Spinal cord (tissue), 10 donors: ENCODE measurements around the gene PKD1. TPM values are rescaled to one million over a fixed set of nuclear protein-coding genes. Genes with fewer than 3 reads are reported as not detected.
"Not testable (repeated sequence)": the region's sequence is repeated elsewhere in the genome, so short reads cannot be mapped to it uniquely, and the experiment has no call there.

Experiments
- DNase-seq, 6 donors: peaks; one replicate each; pipeline versions ENCODE4 v3.0.0 to v3.0.0-alpha.2; 2013 to 2015; ENCODE audit warnings: low spot score in 6 of 6, low read depth in 4 of 6
- H3K27ac ChIP-seq: one replicate; pipeline ENCODE4 v1.5.1; 2013; ENCODE audit warnings: low read depth, low read length, control low read depth
- H3K27me3 ChIP-seq: one replicate; pipeline ENCODE4 v1.6.1; 2013; ENCODE audit warnings: low read length; ENCODE audit not compliant: control insufficient read depth, insufficient read depth
- H3K36me3 ChIP-seq: one replicate; pipeline ENCODE4 v1.6.1; 2013; ENCODE audit warnings: low read length; ENCODE audit not compliant: control insufficient read depth, insufficient read depth
- H3K4me1 ChIP-seq: one replicate; pipeline ENCODE4 v1.6.1; 2013; ENCODE audit warnings: low read length; ENCODE audit not compliant: control insufficient read depth, insufficient read depth
- H3K4me3 ChIP-seq: one replicate; pipeline ENCODE4 v1.5.1; 2013; ENCODE audit warnings: low read depth, low read length, control low read depth
- H3K9me3 ChIP-seq: one replicate; pipeline ENCODE4 v1.6.1; 2013; ENCODE audit warnings: low read length; ENCODE audit not compliant: control insufficient read depth, insufficient read depth
- WGBS: methylation state at CpG from one replicate; pipeline ENCODE4 v1.1.5; 2013; ENCODE audit warnings: missing lambda C conversion rate; ENCODE audit not compliant: insufficient coverage; 5-methylcytosine and 5-hydroxymethylcytosine counted together
- polyA plus RNA-seq, 2 donors: library from polyadenylated mRNA; unstranded; fragments of 120-200 nt; gene quantifications; one replicate each; pipeline ENCODE4 v1.2.1, GENCODE V29; 2013; ENCODE audit not compliant: insufficient read length in 2 of 2
- total RNA-seq, 2 donors: library from RNA; depleted of rRNA in 1 of 2; stranded (reverse); fragments of 120-200 nt in 1 of 2; fragments of >200 nt in 1 of 2; gene quantifications; one replicate each; pipeline versions ENCODE4 v1.2.3 to v1.2.4, GENCODE V29; 2013 to 2014
- donor health status: healthy.

PKD1 gene
- total and polyA plus RNA-seq, 4 donors: 68.1 to 289 (median 144) TPM

- H3K27ac ChIP-seq: peak overlapping the region; percentile 91
- DNase-seq: peak in 1 of 6 donors; percentile 22
- H3K27me3 ChIP-seq, H3K9me3 ChIP-seq: not testable (repeated sequence)
- H3K36me3 ChIP-seq: peaks cover 27% of the 10 kb centered on the region
- peak overlapping the region; percentile 2 for H3K4me3 ChIP-seq
- WGBS: 30% methylated on average over 2 of the region's 11 CpGs
- peaks cover 69% of the 10 kb centered on the region for H3K4me1 ChIP-seq
These were observed 10.1 kb downstream of the PKD1 start for GRCh38 chr16:2125609-2126008.

GRCh38 chr16:2124694-2125444 lies 10.8 kb downstream of the PKD1 start:
- peak in 2 of 6 donors; percentile 42 to 67 for DNase-seq
- H3K4me1 ChIP-seq: peaks cover 69% of the 10 kb centered on the region
- WGBS: 8% methylated on average over 25 of the region's 37 CpGs
- peak overlapping the region; percentile 2 for H3K4me3 ChIP-seq
- peaks cover 25% of the 10 kb centered on the region for H3K36me3 ChIP-seq
- H3K27me3 ChIP-seq, H3K9me3 ChIP-seq: not testable (repeated sequence)
- peak overlapping the region; percentile 91 for H3K27ac ChIP-seq

- H3K4me3 ChIP-seq, H3K27me3 ChIP-seq, H3K9me3 ChIP-seq: not testable (repeated sequence)
- H3K36me3 ChIP-seq: peaks cover 24% of the 10 kb centered on the region
- WGBS: 23% methylated on average over 11 of the region's 11 CpGs
- DNase-seq: peak in 1 of 6 donors; percentile 16
- H3K4me1 ChIP-seq: peaks cover 69% of the 10 kb centered on the region
- H3K27ac ChIP-seq: peak overlapping the region; percentile 91
These were observed 11.4 kb downstream of the PKD1 start for GRCh38 chr16:2124377-2124693.

GRCh38 chr16:2123706-2124376 lies 11.9 kb downstream of the PKD1 start:
- not testable (repeated sequence) for H3K4me3 ChIP-seq, H3K27me3 ChIP-seq, DNase-seq, H3K9me3 ChIP-seq
- peaks cover 26% of the 10 kb centered on the region for H3K36me3 ChIP-seq
- H3K27ac ChIP-seq: peak overlapping the region; percentile 91
- WGBS: 72% methylated on average over 6 of the region's 27 CpGs
- peaks cover 67% of the 10 kb centered on the region for H3K4me1 ChIP-seq

- not testable (repeated sequence) for H3K27me3 ChIP-seq, H3K4me3 ChIP-seq, DNase-seq, H3K9me3 ChIP-seq, H3K27ac ChIP-seq
- Histone ChIP-seq H3K36me3 (peaks cover 26% of the 10 kb centered on the region), H3K4me1 (peaks cover 60% of the 10 kb centered on the region)
- WGBS: 70% methylated on average over 10 of the region's 26 CpGs
These were observed 12.6 kb downstream of the PKD1 start for GRCh38 chr16:2122934-2123683.

- Histone ChIP-seq H3K4me3 (no peak overlapping the region), H3K9me3 (no peaks in the 10 kb centered on the region), H3K36me3 (peaks cover 31% of the 10 kb centered on the region), H3K27ac (no peak overlapping the region), H3K27me3 (no peaks in the 10 kb centered on the region), H3K4me1 (peaks cover 57% of the 10 kb centered on the region)
- no peak for DNase-seq
- WGBS: 89% methylated on average over 9 of the region's 17 CpGs
These were observed 13.3 kb downstream of the PKD1 start for GRCh38 chr16:2122429-2122828.

GRCh38 chr16:2121853-2122252 lies 13.8 kb downstream of the PKD1 start:
- peak in 1 of 6 donors; percentile 32 for DNase-seq
- Histone ChIP-seq H3K36me3 (peaks cover 37% of the 10 kb centered on the region), H3K27me3 (no peaks in the 10 kb centered on the region), H3K27ac (no peak overlapping the region), H3K4me3 (no peak overlapping the region), H3K4me1 (peaks cover 51% of the 10 kb centered on the region), H3K9me3 (no peaks in the 10 kb centered on the region)
- 54% methylated on average over 17 of the region's 19 CpGs for WGBS

GRCh38 chr16:2121325-2121724 lies 14.4 kb downstream of the PKD1 start:
- not testable (repeated sequence) for H3K4me3 ChIP-seq, H3K27ac ChIP-seq, H3K9me3 ChIP-seq, H3K27me3 ChIP-seq
- WGBS: 6% methylated on average over 2 of the region's 9 CpGs
- H3K36me3 ChIP-seq: peaks cover 42% of the 10 kb centered on the region
- peaks cover 46% of the 10 kb centered on the region for H3K4me1 ChIP-seq
- peak in 2 of 6 donors; percentile 43 to 69 for DNase-seq

GRCh38 chr16:2117960-2118722 lies 17.6 kb downstream of the PKD1 start:
- not testable (repeated sequence) for H3K9me3 ChIP-seq, H3K4me3 ChIP-seq, DNase-seq, H3K27ac ChIP-seq, H3K27me3 ChIP-seq
- WGBS: 29% methylated on average over 1 of the region's 35 CpGs
- peaks cover 16% of the 10 kb centered on the region for H3K4me1 ChIP-seq
- peaks cover 64% of the 10 kb centered on the region for H3K36me3 ChIP-seq
